Measurements from ENCODE around the gene MDM2.

DNA sequence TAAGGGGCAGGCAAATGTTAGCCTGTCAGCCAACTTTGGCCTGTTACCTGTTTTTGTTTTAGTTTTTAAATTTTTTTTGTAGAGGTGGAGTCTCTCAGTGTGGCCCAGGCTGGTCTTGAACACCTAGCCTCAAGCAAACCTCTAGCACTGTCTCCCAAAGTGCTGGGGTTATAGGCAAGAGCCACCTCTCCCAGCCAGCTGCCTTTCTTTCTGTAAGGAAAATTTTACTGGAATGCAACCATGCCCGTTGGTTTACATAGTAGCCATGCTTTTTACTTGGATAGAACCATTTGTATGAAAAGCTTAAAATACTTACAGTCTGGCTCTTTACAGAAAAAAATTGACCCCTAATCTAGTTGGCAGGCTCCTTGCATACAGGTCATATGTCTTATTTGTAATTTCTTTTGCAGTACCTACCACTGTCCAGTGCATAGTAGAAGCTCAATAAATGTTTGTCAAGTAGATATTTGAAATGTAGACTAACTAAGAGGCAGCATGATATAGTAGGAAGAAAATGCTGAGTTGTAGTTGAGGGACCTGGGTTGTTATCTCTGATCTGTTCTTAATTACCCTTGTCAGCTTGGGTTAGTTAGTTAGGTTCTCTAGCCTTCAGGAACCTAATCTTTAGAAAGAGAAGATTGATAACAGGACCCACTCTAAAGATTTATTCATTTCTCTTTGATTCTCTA lies 4.7 kb downstream of the MDM2 start:
- no peak for TF ChIP-seq POLR2A (IDR thresholded peaks at IDR 0.05)
- TF ChIP-seq, protein P1, sequence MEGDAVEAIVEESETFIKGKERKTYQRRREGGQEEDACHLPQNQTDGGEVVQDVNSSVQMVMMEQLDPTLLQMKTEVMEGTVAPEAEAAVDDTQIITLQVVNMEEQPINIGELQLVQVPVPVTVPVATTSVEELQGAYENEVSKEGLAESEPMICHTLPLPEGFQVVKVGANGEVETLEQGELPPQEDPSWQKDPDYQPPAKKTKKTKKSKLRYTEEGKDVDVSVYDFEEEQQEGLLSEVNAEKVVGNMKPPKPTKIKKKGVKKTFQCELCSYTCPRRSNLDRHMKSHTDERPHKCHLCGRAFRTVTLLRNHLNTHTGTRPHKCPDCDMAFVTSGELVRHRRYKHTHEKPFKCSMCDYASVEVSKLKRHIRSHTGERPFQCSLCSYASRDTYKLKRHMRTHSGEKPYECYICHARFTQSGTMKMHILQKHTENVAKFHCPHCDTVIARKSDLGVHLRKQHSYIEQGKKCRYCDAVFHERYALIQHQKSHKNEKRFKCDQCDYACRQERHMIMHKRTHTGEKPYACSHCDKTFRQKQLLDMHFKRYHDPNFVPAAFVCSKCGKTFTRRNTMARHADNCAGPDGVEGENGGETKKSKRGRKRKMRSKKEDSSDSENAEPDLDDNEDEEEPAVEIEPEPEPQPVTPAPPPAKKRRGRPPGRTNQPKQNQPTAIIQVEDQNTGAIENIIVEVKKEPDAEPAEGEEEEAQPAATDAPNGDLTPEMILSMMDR (IDR thresholded peaks at IDR 0.05): no peak

All from breast epithelium (tissue), 3 donors.